Adipose tissue (tissue), 3 donors: ENCODE data around the gene ANAPC13. TPM values are rescaled to one million over a fixed set of nuclear protein-coding genes. Genes with fewer than 3 reads are reported as not detected.

ENCODE experiments used
- H3K27ac ChIP-seq: one replicate; pipeline ENCODE4 v1.5.1; 2013; ENCODE audit warnings: low read depth, low read length
- WGBS, 3 donors: extraction: QIAGEN DNeasy Blood & Tissue Kit; methylation state at CpG; one replicate each; pipeline ENCODE4 v1.1.7; 2013; 5-methylcytosine and 5-hydroxymethylcytosine counted together
- polyA plus RNA-seq, 3 donors: library from polyadenylated mRNA; stranded (reverse); fragments of 200-250 nt; gene quantifications; one replicate each; pipeline ENCODE4 v1.2.3, GENCODE V29; 2013
- donor health status: healthy with polysubstance abuse.
- donor health status: Bipolar disorder and iron deficiency.
- donor health status: healthy.

The ANAPC13 gene
- polyA plus RNA-seq, 3 donors = 34.3 to 102 (median 59.0) TPM

DNA sequence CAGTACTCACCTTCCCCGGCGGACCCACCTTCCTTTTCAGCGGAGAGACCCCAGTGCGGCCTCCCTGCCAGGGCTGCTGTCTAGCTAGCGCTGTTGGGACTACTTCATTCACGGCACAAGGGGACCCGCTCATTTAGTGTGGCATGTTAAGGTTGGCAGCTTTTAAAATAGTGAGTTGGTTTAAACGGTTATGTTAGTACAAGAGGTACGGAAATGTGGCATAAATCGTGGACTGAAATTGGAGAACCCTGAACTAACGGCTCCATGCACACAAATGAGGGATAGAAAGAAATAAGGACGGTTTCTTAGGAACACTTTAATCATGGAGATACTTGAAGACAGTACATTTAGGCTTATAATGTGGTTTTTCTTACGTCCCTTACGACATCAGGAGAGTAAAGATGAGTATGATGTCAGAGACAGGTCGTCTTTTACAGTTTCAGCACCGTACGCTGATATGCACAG is 824 bp upstream of the ANAPC13 start:
- 1 to 2% (median 2%) methylated on average over 17 of the region's 17 CpGs for WGBS, 3 donors

DNA sequence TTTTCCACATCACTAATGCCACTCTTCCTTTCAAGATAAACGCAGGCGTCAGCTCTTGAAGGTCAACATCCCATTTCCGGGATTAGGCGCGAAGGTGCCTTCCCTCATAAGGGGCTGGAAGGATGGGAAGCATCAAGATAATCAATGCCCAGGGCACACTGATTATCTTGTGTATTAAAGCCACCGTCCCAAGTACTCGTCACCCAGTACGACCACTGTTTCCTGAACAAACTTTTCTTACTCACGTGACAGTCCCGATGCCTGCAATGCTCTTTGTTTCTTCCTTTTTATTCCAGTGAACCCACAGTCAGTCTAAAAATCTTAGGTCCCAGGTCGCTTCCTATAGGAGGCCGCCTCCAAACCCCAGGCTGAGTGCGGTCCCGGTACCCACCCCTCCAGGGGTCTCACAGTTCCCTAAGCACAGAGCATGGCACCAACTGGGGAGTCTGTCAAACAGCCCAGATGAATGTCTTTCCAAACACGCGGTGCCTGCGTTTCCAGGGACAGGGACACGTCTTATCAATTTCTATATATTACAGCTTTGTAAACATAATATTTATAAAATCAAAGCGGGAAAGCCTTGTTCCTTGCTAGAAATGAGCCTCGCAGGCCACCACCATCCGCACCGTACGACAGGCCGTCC is 589 bp downstream of the ANAPC13 start:
- H3K27ac ChIP-seq = peak overlapping the region; percentile 69
- WGBS, 3 donors = 0% methylated on average over 24 of the region's 24 CpGs

More for the DNA sequence above, 824 bp upstream of the ANAPC13 start:
- peak overlapping the region; percentile 82 for H3K27ac ChIP-seq

DNA sequence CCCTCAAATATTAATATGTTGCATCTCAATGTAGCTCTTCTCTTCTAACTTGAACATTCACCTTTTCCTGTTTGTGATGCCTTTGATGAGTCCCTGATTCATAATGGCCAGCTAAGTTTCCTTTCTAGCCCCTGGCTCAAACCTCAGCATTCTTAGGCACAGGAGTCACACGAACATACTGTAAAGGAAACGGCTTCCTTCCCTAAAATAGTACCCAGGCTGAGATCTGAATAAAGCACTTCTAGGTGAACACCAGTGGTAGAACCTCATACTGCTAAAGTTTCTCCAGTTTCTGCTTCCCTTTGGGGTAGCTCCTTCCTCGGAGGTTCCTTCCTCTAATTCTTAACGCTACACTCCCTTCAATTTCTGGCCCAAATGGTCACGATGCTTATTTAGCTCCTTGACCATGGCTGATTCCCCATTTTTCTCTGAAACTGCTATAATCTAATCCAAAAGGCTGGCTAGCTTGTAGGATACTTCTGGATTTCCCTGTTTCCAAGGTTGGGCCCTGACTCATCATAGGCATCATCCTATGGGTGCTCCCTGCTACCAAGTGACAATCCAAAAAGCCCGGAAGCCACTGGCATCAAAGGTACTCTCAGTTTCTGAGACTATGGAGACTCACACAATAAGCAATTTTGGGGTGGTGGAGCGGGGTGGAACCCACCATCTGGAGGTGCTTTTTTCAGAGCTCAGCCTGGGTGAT is 2.4 kb downstream of the ANAPC13 start:
- 47 to 81% (median 57%) methylated on average over 7 of the region's 7 CpGs for WGBS, 3 donors

DNA sequence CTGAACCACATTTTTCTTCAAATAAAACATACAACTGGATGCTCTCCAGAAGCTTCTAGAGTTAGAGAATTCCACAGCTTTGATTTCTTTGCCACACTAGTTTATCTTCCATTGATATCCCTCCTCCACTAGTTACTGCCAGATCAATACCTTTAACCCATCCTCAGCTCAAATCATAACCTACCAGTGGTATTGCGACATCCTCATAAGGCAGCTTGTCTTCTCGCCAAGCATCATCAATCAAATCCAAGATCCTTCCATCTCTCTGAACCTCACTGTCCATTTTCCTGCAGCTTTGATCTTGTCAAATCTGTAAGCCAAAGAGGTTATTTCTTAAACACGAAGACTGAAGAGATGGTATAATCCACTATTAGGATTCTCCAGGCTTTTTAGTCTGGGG is 3.2 kb downstream of the ANAPC13 start:
- 82 to 94% (median 88%) methylated on average over 3 of the region's 3 CpGs for WGBS, 3 donors
- no peak overlapping the region for H3K27ac ChIP-seq

More for the DNA sequence above, 2.4 kb downstream of the ANAPC13 start:
- no peak overlapping the region for H3K27ac ChIP-seq

DNA sequence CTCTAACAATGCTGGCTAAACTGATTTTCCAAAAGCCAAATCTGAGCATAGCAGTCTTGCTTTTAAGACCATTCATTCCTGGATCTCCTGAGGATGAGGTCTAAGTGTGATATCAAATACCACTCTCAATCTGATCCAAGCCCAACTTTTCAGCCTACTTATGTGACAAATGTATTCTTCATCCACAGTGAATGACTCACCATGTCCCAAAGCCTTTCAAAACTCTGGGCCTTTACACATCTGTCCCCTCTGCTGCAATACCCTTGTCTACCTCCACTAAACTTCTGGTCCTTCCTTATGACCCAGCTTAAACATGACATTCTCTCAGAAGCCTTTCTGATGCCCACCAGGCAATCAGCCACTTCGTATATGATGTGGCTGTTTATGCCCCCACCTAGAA is 4.6 kb downstream of the ANAPC13 start:
- no peak overlapping the region for H3K27ac ChIP-seq
- WGBS, 3 donors = 73 to 87% (median 83%) methylated on average over 1 of the region's 1 CpG

DNA sequence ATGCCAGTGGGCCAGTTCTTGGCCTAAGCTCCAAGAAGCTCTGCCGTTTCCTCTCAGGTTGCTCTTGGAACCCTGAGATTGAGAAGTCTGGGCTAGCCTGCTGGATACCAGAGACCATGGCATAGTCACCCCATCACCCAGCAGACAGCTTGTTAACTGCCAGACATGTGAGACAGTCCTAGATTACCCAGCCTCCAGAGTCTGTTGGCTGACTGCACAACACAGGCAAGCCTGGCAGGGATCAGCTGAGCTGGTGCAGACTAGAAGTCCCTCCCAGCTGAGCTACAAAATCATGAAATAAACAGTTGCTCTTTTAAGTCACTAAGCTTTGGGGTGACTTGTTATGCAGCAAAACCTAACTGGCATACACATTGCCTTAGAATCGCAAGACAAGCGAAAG is 5.2 kb downstream of the ANAPC13 start:
- H3K27ac ChIP-seq = no peak overlapping the region

DNA sequence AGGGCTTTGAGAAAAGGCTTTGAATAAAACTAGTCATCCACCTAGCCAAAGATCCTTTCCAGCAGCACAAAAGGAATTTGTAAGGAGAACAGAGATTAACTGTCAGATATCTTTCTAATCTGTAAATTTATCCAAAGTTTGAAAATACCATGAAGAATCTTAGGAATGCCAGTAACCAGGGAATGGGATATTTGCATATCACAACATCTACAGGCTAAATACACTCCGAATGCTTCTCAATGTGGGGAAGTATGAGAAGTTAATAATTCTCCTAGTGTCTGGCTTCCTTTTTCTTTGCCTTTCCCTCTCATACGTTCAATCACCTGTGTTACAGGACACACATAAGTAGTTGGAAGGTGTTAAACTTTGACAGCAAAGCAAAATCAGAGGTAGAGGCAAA is 7.8 kb downstream of the ANAPC13 start:
- 30 to 95% (median 91%) methylated on average over 2 of the region's 2 CpGs for WGBS, 3 donors
- H3K27ac ChIP-seq = no peak overlapping the region

More for the DNA sequence above, 5.2 kb downstream of the ANAPC13 start:
- WGBS, 3 donors = 83 to 96% (median 91%) methylated on average over 3 of the region's 3 CpGs

DNA sequence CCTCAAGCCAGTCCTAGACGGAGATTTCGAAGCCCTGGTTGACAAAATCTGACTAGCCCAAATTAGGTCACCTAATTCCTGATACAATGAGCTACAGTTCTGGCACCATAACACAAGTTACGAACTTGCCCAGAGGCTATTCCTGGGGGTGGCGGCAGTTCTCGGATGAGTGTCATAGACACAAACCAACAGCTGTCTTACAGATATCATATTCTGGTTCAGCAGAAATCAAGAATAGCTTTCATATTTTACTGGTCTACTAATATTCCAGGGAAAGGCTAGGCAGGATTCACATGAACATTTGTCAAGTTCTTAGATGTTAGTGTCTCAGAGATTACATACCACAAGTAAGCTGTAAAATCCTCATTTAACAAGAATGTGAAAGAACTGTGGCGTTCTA is 8.8 kb downstream of the ANAPC13 start:
- H3K27ac ChIP-seq = no peak overlapping the region
- WGBS, 3 donors = 82 to 87% (median 86%) methylated on average over 6 of the region's 6 CpGs

DNA sequence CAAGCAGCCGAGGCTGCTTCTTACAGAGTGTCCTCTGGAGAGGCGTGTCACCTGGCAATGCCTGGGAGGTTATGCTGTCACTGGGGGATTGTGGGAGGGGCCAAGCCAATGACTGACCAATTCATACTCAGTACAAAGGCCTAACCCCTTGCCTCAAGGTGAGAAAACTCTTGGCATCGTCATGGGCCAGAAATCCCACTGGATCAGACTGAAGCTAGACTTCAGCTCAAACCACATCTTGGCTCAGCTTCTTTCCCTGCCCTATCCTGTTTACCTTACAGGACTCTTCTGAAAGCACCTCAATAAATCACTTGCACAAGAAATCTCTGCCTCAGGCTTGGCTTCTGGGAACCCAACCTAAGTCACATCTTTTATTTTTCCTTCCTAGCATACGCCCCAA is 9.5 kb downstream of the ANAPC13 start:
- 64 to 76% (median 75%) methylated on average over 4 of the region's 4 CpGs for WGBS, 3 donors
- H3K27ac ChIP-seq = no peak overlapping the region

DNA sequence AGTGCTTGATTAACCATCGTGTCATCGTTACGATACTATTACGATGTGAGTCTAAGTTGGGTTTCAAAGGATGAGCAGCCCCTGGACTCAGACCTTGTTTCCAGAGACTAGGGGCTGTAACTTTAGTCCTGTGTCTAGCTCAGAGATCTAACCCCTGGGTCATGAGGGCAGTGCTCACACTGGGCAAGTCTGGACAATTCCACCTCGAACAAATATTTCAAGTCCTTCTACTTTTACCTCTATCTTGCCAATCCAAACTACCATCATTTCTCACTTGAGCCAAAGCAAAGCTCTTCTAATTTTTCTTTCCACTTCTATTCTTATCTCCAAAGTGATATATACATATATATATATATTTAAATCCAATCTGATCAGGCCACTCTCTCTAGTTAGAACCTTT is 10.8 kb downstream of the ANAPC13 start:
- H3K27ac ChIP-seq = no peak overlapping the region
- 89 to 92% (median 91%) methylated on average over 5 of the region's 5 CpGs for WGBS, 3 donors

DNA sequence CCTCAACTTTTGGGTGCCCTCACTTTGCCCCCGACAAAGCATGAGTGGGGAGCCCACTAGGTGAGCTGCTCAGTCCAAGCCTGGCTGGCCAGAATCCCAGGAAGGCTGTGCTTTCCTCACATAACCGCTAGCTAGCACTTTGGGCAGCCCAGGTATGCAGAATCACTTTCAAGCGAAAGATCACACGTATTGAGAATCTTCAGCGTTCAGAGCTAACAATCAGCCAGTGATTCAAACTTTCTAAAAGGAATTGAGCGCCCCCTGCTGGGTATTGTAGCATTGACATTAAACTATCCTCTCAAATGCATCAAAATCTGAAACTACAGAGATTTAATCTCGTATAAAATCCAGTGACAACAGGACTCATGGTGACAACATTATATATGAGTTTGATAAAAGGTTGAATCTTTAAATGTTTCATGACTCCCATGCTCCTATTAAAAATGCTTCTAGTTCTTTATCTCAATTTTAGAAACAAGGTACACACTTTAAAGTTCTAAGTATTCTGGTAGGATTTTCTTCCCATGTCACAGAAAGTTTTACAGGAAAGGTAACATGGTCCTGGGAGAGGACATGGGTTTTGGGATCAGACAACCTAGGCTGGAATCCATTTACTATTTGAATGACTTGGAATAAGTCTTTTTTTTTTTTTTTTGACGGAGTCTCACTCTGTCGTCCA is 11.8 kb downstream of the ANAPC13 start:
- H3K27ac ChIP-seq = no peak overlapping the region
- WGBS, 3 donors = 19 to 33% (median 20%) methylated on average over 8 to 9 of the region's 9 CpGs

DNA sequence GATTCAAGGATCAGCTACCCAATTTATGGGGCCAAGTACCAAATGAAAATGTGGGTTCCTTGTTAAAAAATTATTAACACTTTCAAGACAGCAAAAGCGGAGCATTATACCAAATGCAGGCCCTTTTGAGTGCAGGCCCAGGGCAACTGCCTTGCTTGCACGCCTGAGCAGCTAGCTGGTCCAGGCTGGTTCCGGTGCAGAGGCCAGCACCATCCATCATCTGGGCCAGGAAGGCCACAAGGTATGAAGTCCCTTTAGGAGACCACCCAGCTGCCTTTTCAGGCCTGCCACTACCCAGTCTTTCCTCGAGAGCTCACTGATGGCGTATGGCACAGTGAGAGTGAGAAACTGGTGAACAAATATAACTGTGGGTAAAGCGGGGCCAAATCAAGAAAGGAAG is 13.0 kb downstream of the ANAPC13 start:
- 91 to 97% (median 96%) methylated on average over 6 of the region's 6 CpGs for WGBS, 3 donors
- H3K27ac ChIP-seq = no peak overlapping the region

DNA sequence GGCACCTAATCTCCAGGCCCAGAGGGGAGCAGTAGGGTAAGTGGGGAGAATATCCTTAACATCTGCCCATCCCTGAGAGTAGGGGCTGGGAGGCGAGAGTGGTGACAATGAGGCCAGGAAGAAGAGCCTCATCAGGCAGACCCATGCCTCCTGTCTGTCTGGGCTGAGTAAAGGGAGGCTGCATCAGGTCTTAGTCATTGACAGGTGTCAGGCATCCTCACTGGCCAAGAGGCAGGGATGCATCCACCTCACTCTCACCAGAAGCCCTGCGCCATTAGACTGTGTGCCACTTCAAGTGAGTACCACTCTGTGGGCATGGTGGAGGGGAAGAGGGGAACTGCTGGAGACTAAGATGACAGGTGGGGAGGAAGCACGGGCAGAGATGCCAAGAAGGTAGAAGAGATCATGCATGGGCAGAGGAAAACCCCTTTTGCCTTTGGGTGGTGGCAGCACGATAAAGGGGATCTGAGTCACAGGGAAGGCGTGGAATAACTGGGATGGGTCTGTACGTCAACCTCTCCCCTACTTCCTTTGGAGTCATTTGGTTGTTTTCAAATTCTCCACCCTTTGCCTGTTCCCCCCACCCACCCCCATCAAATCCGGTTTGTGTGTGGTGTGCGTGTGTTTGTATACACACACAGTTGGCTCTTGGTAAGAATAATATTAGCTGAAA is 14.1 kb downstream of the ANAPC13 start:
- WGBS, 3 donors = 65 to 87% (median 70%) methylated on average over 7 to 8 of the region's 8 CpGs
- H3K27ac ChIP-seq = no peak overlapping the region

DNA sequence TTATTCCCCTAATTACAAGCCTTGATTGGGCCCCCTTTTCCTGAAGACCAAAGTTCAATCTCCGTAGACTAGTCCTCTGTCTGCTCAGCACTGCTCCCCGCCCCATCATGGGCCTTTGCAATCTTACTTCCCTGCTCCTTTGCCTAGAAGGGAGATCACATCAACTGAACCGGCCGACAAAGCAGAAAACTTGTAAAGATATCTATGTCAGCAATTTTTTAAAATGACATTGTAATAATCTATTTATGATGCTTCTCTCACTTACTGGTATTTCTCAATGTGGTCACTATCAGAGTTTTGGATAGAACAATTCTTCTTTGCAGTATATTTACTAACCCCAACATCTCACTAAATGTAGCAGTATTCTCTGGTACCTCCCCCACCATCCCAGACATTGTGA is 17.3 kb downstream of the ANAPC13 start:
- WGBS, 3 donors = 75 to 88% (median 80%) methylated on average over 4 of the region's 4 CpGs
- no peak overlapping the region for H3K27ac ChIP-seq

DNA sequence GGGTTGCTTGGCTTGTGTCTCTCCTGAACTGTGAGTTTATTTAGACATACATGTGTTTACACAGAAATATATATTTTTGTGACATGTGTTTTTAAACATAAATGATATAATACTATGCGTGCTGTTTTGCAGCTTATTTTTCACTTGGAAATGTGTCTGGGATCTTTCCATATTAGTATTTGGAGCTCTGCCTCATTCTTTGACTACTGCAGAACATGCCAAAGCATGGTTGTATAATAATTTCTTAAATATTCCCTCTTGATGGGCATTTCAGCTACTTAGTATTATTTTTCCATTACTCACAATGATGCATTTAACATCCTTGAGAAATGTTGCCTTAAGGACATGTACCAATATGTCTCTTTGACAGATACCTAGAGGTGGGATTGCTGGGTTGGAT is 19.5 kb downstream of the ANAPC13 start:
- no peak overlapping the region for H3K27ac ChIP-seq
- 56 to 83% (median 67%) methylated on average over 1 of the region's 1 CpG for WGBS, 3 donors

DNA sequence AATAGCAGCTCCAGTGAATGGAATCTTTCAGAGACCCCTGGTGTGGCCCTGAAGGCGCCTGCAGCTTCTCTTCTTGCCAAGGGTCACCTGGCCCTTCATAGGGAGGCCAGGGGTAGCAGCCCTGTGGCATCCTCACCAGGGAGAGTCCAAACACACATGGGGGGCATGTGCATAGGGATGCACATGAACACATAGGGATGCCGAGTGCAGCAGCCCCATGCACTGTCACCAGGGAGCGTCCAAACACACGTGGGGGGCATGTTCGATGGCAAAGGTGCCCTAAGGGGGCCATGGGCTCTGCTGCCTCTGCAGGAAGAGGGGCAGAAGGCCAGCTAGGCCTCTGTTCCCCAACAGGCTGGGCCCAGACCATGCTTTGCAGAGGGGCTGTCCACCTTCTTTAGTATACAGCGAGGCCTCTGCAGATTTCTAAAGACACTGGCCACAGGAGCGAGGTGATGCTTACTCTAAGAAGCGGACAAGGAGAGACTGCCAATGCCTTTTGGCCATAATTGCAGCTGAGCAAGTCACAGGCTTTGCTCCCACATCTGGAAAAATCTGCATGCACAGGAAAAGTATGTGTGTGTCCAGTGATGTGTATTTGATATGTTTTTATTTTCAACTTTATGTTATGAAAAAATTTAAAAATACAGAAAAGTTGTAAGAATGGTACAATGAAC is 21.0 kb downstream of the ANAPC13 start:
- peak overlapping the region; percentile 51 for H3K27ac ChIP-seq
- 66 to 80% (median 71%) methylated on average over 8 of the region's 8 CpGs for WGBS, 3 donors

DNA sequence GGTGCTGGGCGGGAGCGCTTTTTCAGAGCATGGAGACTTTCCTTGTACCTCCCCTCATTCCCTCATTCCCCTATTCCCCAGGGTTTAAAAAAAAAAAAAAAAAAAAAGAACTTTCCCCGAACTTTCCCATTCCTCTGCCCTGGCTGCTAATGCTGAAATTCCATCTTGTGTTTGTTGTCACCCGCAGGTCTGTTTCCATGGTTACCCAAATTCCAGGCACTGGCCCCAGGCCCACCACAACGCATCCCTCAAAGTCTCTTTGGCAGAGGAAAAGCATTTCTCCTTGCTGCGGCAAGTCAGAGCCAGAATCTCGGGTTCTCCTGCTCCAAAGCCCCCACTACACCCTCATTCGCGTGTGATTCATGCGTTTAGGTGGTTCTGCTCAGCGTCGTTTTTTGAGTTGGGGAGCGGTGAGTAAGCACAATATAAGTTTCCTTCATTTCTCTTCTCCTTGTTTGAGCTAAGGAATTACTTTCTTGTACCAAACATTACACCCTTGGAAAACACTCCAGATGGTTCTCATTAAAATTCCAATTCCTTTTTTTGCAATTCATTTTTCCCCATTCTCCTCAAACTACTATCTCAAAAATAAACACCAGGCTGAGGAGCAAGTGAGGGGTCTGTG is 21.6 kb downstream of the ANAPC13 start:
- WGBS, 3 donors = 44 to 54% (median 49%) methylated on average over 13 of the region's 13 CpGs
- H3K27ac ChIP-seq = peak overlapping the region; percentile 51

DNA sequence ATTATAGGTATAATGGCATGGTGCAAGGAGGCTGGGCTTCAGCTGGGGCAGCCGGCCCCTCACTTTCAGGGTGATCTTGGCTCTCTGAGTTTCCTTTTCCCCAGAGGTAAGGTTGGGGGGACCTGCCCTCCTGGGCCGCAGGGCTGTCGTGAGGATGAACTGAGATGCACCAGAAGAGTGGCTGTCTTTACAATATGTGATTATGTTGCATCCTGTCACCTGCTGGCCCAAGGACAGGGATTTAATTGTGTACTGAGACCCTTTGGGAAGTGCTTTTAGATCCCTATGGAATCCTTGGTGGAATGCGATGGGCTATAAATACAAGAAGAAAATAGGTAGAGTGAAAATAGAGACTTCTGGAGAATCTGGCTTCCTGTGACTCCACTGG is 22.1 kb downstream of the ANAPC13 start:
- 54 to 78% (median 69%) methylated on average over 4 of the region's 4 CpGs for WGBS, 3 donors
- no peak overlapping the region for H3K27ac ChIP-seq
